GM12878 (cell line): Measurements from ENCODE around the gene NOS2. TPM values are rescaled to one million over a fixed set of nuclear protein-coding genes. Genes with fewer than 3 reads are reported as not detected.

Experiments
- ASH2L ChIP-seq: fragments of 300-600, 200-600 bp; sonication (generic); IDR thresholded peaks from 2 replicates; pipeline ENCODE4 v1.6.1; 2017; ENCODE audit warnings: low read depth, mild to moderate bottlenecking, borderline replicate concordance
- BACH1 ChIP-seq: fragments of 450-650 bp; IDR thresholded peaks from 2 replicates; pipeline ENCODE4 v1.6.1; 2017; ENCODE audit warnings: mild to moderate bottlenecking, borderline replicate concordance
- HDAC2 ChIP-seq: fragments of 200-600 bp; sonication (generic); IDR thresholded peaks from 2 replicates; pipeline ENCODE4 v1.6.1; 2017
- HDGF ChIP-seq: fragments of 450-650 bp; IDR thresholded peaks from 2 replicates; pipeline ENCODE4 v1.6.1; 2016; ENCODE audit warnings: antibody characterized with exemption
- MEF2A ChIP-seq: IDR thresholded peaks from 2 replicates; pipeline ENCODE4 v1.6.1; 2011; ENCODE audit warnings: low read depth, mild to moderate bottlenecking, low read length, moderate library complexity; ENCODE audit not compliant: insufficient read depth
- POLR2A ChIP-seq: IDR thresholded peaks from 2 replicates; pipeline ENCODE4 v1.6.1; 2011; ENCODE audit warnings: low read depth, mild to moderate bottlenecking, low read length
- ZNF274 ChIP-seq: IDR thresholded peaks from one replicate; pipeline ENCODE4 v1.8.0; 2011; ENCODE audit not compliant: insufficient read length, insufficient read depth
- polyA plus RNA-seq, 11 experiments: library from polyadenylated mRNA; depleted of rRNA in 4 of 11; unstranded in 6 of 11; stranded (reverse) in 5 of 11; fragments of >200 nt; fragmentation: Nextera tagmentation in 4 of 11; fragmentation: Illumina TruSeq in 1 of 11; extraction: Ambion mirVana in 4 of 11; extraction: Trizol in 1 of 11; gene quantifications; 1 replicate in 1 of 11; 2 replicates in 10 of 11; pipeline versions ENCODE4 v1.2.1 to v1.2.3, GENCODE V29; 2011 to 2016; ENCODE audit warnings: inconsistent platforms in 2 of 11, missing spikeins in 2 of 11, low read depth in 1 of 11
- small RNA-seq: library from RNA; depleted of rRNA; stranded (forward); fragments of <200 nt; gene quantifications from one replicate; pipeline ENCODE3, GENCODE V24; 2014
- total RNA-seq, 4 experiments: library from RNA; depleted of rRNA in 3 of 4; stranded (reverse); fragments of >200 nt in 3 of 4; fragmentation: Illumina TruSeq in 1 of 4; extraction: Trizol in 1 of 4; gene quantifications; 2 replicates each; pipeline versions ENCODE4 v1.2.1 to v1.2.3, GENCODE V29; 2013 to 2021
- TF ChIP-seq, protein P1 (sequence below): IDR thresholded peaks from 2 replicates; pipeline ENCODE4 v1.6.1; 2011; ENCODE audit warnings: mild to moderate bottlenecking, low read depth, low read length, moderate library complexity; ENCODE audit not compliant: insufficient replicate concordance

NOS2 gene
- total and polyA plus RNA-seq, 10 of the 15 experiments (the other 5 are each of a cell fraction or from before 2014, with no cell fraction given): 0.01 to 0.05 (median 0.01) TPM; not detected in 7

DNA sequence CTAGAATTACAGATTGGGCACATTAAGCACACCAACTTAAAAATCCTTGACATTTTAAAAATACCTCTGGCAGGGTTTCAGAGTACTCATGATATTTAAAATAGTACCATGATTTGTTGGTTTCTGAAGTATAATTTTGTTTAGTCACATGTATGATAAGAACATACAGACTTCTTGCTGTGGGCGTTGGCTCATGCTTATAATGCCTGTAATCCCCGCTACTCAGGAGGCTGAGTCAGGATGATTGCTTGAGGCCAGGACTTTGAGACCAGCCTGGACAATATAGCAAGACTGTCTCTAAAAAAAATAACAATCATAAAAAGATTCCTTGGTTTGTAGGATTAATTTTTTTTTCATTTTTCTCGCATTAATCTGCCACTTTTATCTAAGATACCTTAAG, 78.5 kb downstream of the NOS2 start (continued):
- TF ChIP-seq BACH1: no peak
- TF ChIP-seq ZNF274: no peak
- no peak for TF ChIP-seq HDAC2
- TF ChIP-seq, protein P1, sequence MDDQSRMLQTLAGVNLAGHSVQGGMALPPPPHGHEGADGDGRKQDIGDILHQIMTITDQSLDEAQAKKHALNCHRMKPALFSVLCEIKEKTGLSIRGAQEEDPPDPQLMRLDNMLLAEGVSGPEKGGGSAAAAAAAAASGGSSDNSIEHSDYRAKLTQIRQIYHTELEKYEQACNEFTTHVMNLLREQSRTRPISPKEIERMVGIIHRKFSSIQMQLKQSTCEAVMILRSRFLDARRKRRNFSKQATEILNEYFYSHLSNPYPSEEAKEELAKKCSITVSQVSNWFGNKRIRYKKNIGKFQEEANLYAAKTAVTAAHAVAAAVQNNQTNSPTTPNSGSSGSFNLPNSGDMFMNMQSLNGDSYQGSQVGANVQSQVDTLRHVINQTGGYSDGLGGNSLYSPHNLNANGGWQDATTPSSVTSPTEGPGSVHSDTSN: no peak
- no peak for TF ChIP-seq ASH2L
- TF ChIP-seq MEF2A: no peak
- TF ChIP-seq POLR2A: no peak
- no peak for TF ChIP-seq HDGF
- TF ChIP-seq, all 136 proteins: peak for 0

Small RNA genes lying within 50 kb of the gene (small RNA-seq; reads per million reads assigned to genes)
- gene AC130289.1 (not detected), gene AC130289.2 (not detected)

Other genes with a start within 250 kb of the NOS2 start
- 169 and 177 TPM in 2 replicates for gene LGALS9, start 169.3 kb downstream of the NOS2 start, total RNA-seq (2014; rRNA removed)
- 115 and 119 TPM in 2 replicates for gene LGALS9, start 169.3 kb downstream of the NOS2 start, total RNA-seq (2014; rRNA removed; fragmentation: Illumina TruSeq; extraction: Trizol)
- gene LGALS9, start 169.3 kb downstream of the NOS2 start, total RNA-seq (2021): 246 and 254 TPM in 2 replicates
- 88.7 and 223 TPM in 2 replicates for gene LGALS9, start 169.3 kb downstream of the NOS2 start, polyA plus RNA-seq (2011; rRNA removed)
- gene LGALS9, start 169.3 kb downstream of the NOS2 start, polyA plus RNA-seq (2014; fragmentation: Illumina TruSeq; extraction: Trizol): 180 and 294 TPM in 2 replicates
- gene LGALS9, start 169.3 kb downstream of the NOS2 start, polyA plus RNA-seq (2014; fragmentation: Nextera tagmentation; extraction: Ambion mirVana): 10 to 100 TPM; 22.5 to 30.2 TPM
- gene LGALS9, start 169.3 kb downstream of the NOS2 start, polyA plus RNA-seq (2014; rRNA removed): 245 and 252 TPM in 2 replicates
- gene LGALS9, start 169.3 kb downstream of the NOS2 start, polyA plus RNA-seq (2016; fragmentation: Nextera tagmentation; extraction: Ambion mirVana): 100 to 1,000 TPM; 133 to 142 TPM
- gene LYRM9, start 92.8 kb upstream of the NOS2 start, total RNA-seq (2014; rRNA removed): 5.7 and 6.4 TPM in 2 replicates
- 3.5 and 3.8 TPM in 2 replicates for gene LYRM9, start 92.8 kb upstream of the NOS2 start, total RNA-seq (2014; rRNA removed; fragmentation: Illumina TruSeq; extraction: Trizol)
- gene LYRM9, start 92.8 kb upstream of the NOS2 start, total RNA-seq (2021): 4.7 and 5.8 TPM in 2 replicates
- 3.3 and 3.5 TPM in 2 replicates for gene LYRM9, start 92.8 kb upstream of the NOS2 start, polyA plus RNA-seq (2011; rRNA removed)
- gene LYRM9, start 92.8 kb upstream of the NOS2 start, polyA plus RNA-seq (2014; fragmentation: Illumina TruSeq; extraction: Trizol): 4.6 and 4.9 TPM in 2 replicates
- 1 to 10 TPM; 1.8 to 2.7 TPM for gene LYRM9, start 92.8 kb upstream of the NOS2 start, polyA plus RNA-seq (2014; fragmentation: Nextera tagmentation; extraction: Ambion mirVana)
- gene LYRM9, start 92.8 kb upstream of the NOS2 start, polyA plus RNA-seq (2014; rRNA removed): 6.1 and 8.3 TPM in 2 replicates
- gene LYRM9, start 92.8 kb upstream of the NOS2 start, polyA plus RNA-seq (2016; fragmentation: Nextera tagmentation; extraction: Ambion mirVana): 1 to 10 TPM; 4.6 to 6.7 TPM
- 17.8 and 19.3 TPM in 2 replicates for gene NLK, start 242.1 kb upstream of the NOS2 start, total RNA-seq (2014; rRNA removed)
- gene NLK, start 242.1 kb upstream of the NOS2 start, total RNA-seq (2014; rRNA removed; fragmentation: Illumina TruSeq; extraction: Trizol): 16.1 and 17.5 TPM in 2 replicates
- gene NLK, start 242.1 kb upstream of the NOS2 start, total RNA-seq (2021): 15.9 and 16.0 TPM in 2 replicates
- 22.9 and 24.8 TPM in 2 replicates for gene NLK, start 242.1 kb upstream of the NOS2 start, polyA plus RNA-seq (2011; rRNA removed)
- gene NLK, start 242.1 kb upstream of the NOS2 start, polyA plus RNA-seq (2014; fragmentation: Illumina TruSeq; extraction: Trizol): 15.5 and 24.8 TPM in 2 replicates
- gene NLK, start 242.1 kb upstream of the NOS2 start, polyA plus RNA-seq (2014; fragmentation: Nextera tagmentation; extraction: Ambion mirVana): 1 to 10 TPM; 5.0 to 6.0 TPM
- gene NLK, start 242.1 kb upstream of the NOS2 start, polyA plus RNA-seq (2014; rRNA removed): 14.5 and 15.7 TPM in 2 replicates
- gene NLK, start 242.1 kb upstream of the NOS2 start, polyA plus RNA-seq (2016; fragmentation: Nextera tagmentation; extraction: Ambion mirVana): 1 to 10 TPM; 5.7 to 7.0 TPM